NCI-H510A treated with DMSO at 0.1 percent for 48 hours (cell line): Measurements from ENCODE around the gene PHF21B.

Experiments used
- DNase-seq: peaks from one replicate; lab custom pipeline; 2025; lab: John Stamatoyannopoulos, UW

The PHF21B gene

GRCh38 chr22:45014654-45015053 lies 4.8 kb upstream of the PHF21B start:
- DNase-seq: no peak

GRCh38 chr22:45013138-45013537 lies 3.3 kb upstream of the PHF21B start:
- no peak for DNase-seq

GRCh38 chr22:45010532-45010900 lies 711 bp upstream of the PHF21B start:
- DNase-seq: peak; percentile 23

- no peak for DNase-seq
Measured at GRCh38 chr22:45008751-45009605, 827 bp downstream of the PHF21B start.

- no peak for DNase-seq
Measured at GRCh38 chr22:45008186-45008681, 1.6 kb downstream of the PHF21B start.

- no peak for DNase-seq
Measured at GRCh38 chr22:45007391-45008185, 2.2 kb downstream of the PHF21B start.

GRCh38 chr22:45006964-45007390 lies 2.8 kb downstream of the PHF21B start:
- no peak for DNase-seq

- no peak for DNase-seq
Measured at GRCh38 chr22:45006111-45006963, 3.5 kb downstream of the PHF21B start.

- DNase-seq: no peak
Measured at GRCh38 chr22:45001653-45002052, 8.2 kb downstream of the PHF21B start.

GRCh38 chr22:45000330-45000729 lies 9.5 kb downstream of the PHF21B start:
- DNase-seq: no peak

- DNase-seq: no peak
Measured at GRCh38 chr22:44999687-45000086, 10.1 kb downstream of the PHF21B start.

GRCh38 chr22:44999231-44999630 lies 10.6 kb downstream of the PHF21B start:
- no peak for DNase-seq

- DNase-seq: no peak
Measured at GRCh38 chr22:44998296-44998695, 11.5 kb downstream of the PHF21B start.

GRCh38 chr22:44997060-44997459 lies 12.7 kb downstream of the PHF21B start:
- no peak for DNase-seq

GRCh38 chr22:44996648-44997047 lies 13.2 kb downstream of the PHF21B start:
- DNase-seq: no peak

GRCh38 chr22:44996120-44996519 lies 13.7 kb downstream of the PHF21B start:
- no peak for DNase-seq

GRCh38 chr22:44995715-44996114 lies 14.1 kb downstream of the PHF21B start:
- DNase-seq: no peak

- DNase-seq: peak; percentile 52
Measured at GRCh38 chr22:44995105-44995514, 14.7 kb downstream of the PHF21B start.

GRCh38 chr22:44994399-44995104 lies 15.3 kb downstream of the PHF21B start:
- DNase-seq: no peak

GRCh38 chr22:44992166-44992565 lies 17.6 kb downstream of the PHF21B start:
- no peak for DNase-seq

- no peak for DNase-seq
Measured at GRCh38 chr22:44991218-44991617, 18.6 kb downstream of the PHF21B start.
